Left renal cortex interstitium (tissue), 4 donors: ENCODE data around the gene SPINDOC. TPM values are rescaled to one million over a fixed set of nuclear protein-coding genes. Genes with fewer than 3 reads are reported as not detected.

Experiments
- DNase-seq, 4 donors: peaks; one replicate each; pipeline ENCODE4 v3.0.0-alpha.2; 2013; ENCODE audit warnings: low read depth in 4 of 4, low spot score in 2 of 4, missing footprints in 1 of 4
- polyA plus RNA-seq, 4 donors: library from polyadenylated mRNA; unstranded; fragments of 120-200 nt; gene quantifications; one replicate each; pipeline ENCODE4 v1.2.1, GENCODE V29; 2013; ENCODE audit not compliant: insufficient read length in 4 of 4

The SPINDOC gene
- polyA plus RNA-seq, 4 donors = 23.4 to 46.3 (median 37.1) TPM

DNA sequence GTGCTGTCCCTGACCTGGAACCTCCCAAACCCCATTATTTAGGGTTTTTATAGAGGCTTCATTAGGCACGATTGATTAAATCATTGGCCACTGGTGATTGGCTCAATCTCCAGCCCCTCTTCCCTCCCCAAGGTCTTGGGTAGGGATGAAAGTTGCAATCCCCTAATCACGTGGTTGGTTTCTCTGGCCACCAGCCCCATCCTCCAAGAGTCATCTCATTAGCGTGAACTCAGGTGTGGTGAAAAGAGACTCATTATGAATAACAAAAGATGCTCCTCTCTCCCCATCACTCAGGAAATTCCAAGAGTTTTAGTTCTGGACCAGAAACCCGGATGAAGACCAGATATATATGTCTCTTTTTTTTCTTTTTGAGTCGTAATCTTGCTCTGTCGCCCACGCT is 18.1 kb downstream of the SPINDOC start:
- no peak for DNase-seq

- DNase-seq = no peak
These were observed 19.1 kb downstream of the SPINDOC start for GRCh38 chr11:63832336-63832735.

DNA sequence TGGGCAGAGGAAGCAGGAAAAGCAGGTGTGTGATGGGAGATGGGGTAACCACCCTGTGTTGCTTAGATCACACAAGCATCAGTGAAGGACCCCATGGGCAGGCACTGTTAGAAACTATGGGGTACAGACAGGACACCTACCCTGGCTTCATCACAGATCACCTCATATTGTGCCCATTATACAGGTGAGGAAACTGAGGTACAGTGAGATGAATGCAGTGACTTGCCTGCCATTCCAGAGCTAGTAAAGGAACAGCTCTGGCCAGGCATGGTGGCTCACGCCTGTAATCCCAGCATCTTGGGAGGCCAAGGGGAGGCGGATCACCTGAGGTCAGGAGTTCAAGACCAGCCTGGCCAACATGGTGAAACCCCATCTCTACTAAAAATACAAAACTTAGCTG is 19.8 kb downstream of the SPINDOC start:
- DNase-seq = no peak

GRCh38 chr11:63834535-63835157 is 21.4 kb downstream of the SPINDOC start:
- DNase-seq = no peak

GRCh38 chr11:63835158-63835545 is 21.9 kb downstream of the SPINDOC start:
- DNase-seq = no peak

GRCh38 chr11:63837027-63837688 is 23.9 kb downstream of the SPINDOC start:
- DNase-seq = peak in 1 of 4 donors; percentile 81

- DNase-seq = no peak
These were observed 24.5 kb downstream of the SPINDOC start for GRCh38 chr11:63837739-63838138.

- no peak for DNase-seq
These were observed 25.0 kb downstream of the SPINDOC start for GRCh38 chr11:63838150-63838677.

GRCh38 chr11:63838678-63839507 is 25.6 kb downstream of the SPINDOC start, which contains the start of gene MARK2:
TSS of gene MARK2 (plus strand) at chr11:63839110. CDS start at chr11:63839507, 397 bp downstream.
- DNase-seq = peak; percentile 93 to 98 (median 97)

- no peak for DNase-seq
These were observed 26.5 kb downstream of the SPINDOC start for GRCh38 chr11:63839508-63840355.

DNA sequence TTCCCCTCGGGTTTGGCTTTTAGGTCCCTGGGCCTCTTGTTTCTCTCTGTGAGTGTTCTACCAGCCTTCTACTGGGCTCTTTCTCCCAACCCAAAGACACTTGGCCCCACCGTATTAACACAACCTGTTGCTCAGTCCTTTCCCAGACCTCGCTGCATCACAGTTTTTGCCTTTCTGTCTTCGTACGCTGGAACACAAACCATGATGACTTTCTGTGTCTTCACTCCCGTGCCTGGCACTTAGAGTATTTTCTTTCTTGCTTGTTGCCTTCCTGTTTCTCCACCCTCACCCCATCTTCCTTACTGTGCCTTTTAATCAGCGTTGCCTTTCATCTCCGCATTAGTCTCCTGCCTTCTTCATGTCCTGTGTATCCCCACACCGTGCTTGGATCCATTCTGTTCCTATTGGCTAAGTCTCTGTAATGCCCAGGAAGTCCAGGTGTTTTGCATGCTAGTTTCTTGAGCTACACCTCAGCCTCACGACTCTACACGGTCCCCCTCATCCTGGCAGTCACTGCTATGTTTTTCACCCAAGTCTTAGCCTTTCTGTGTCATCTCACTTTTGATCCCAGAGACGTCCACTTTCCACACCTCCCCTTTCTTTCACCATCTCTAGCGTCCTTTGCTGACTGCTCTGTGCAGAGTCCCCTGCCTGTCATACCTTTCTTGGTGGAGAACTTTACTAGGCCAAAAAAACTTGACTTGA is 27.3 kb downstream of the SPINDOC start:
- DNase-seq = no peak

GRCh38 chr11:63841554-63841953 is 28.3 kb downstream of the SPINDOC start:
- no peak for DNase-seq

GRCh38 chr11:63843041-63843440 is 29.8 kb downstream of the SPINDOC start:
- no peak for DNase-seq

- DNase-seq = no peak
These were observed 31.6 kb downstream of the SPINDOC start for GRCh38 chr11:63844836-63845235.

DNA sequence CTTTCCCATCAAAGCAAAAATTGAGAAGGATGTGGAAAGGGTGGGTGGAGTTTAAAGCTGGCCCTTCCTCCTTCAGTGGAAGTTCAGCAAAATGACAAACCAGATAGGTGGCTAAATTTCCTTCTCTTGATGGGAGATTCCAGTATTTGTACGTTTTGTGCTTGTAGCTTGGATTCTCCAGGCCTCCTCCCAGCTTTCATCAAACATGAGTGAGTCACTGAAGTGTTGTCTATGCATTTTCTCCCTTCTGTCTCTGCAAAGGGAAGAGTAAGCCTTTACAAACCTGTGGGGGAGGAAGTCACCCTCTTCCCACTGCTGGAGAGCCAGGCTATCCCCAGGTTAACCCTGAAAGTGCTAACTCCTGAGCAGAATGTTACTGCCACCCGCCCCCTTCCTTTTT is 32.0 kb downstream of the SPINDOC start:
- DNase-seq = no peak

- DNase-seq = no peak
These were observed 32.7 kb downstream of the SPINDOC start for GRCh38 chr11:63845911-63846310.

DNA sequence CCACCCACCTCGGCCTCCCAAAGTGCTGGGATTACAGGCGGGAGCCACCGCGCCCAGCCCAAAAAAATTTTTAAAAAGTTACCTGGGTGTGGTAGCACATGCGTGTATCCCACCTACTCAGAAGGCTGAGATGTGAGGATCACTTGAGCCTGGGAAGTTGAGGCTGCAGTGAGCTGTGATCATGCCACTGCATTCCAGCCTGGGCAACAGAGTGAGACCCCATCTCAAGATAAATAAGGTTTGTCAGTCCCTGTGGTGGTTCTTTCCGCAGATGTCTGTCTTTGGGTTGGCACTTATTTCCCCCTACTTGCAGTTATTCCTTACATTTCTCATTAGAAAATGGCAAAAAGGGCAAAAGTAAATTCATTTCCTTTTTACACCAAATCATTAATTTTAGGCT is 33.6 kb downstream of the SPINDOC start:
- DNase-seq = no peak

DNA sequence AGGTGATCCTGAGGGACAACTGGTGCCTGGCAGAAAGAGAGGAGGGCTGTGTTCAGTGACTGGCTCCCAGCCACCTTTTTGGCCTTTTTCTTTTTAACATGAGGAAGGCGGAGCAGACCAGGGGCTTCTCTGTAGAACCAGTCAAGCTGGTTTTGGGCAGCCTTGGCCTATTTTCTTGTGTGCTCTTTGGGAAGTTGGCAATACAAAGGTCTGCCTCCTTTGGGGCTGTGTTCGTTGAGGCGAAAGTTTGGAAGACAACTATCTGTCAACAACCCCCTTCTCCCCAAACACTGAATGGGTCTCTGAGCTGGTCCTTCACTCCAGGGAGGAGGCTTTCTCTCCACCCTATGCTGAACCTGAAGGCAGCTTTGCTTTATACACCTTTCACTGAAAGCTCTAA is 34.1 kb downstream of the SPINDOC start:
- no peak for DNase-seq

GRCh38 chr11:63849691-63850090 is 36.4 kb downstream of the SPINDOC start:
- no peak for DNase-seq

- no peak for DNase-seq
These were observed 37.7 kb downstream of the SPINDOC start for GRCh38 chr11:63850920-63851319.
